Body of pancreas (tissue), 4 donors: Measurements from ENCODE around the gene CGB7.

Experiments used
- CTCF ChIP-seq, 7 experiments: fragments of 450-650 bp in 4 of 7; fragments of 200-600 bp in 3 of 7; sonication (generic) in 3 of 7; IDR thresholded peaks; one replicate each; pipeline ENCODE4 v1.5.1; 2016 to 2019; ENCODE audit warnings: antibody characterized with exemption in 7 of 7
- POLR2A ChIP-seq, 3 donors: fragments of 450-650 bp; IDR thresholded peaks; one replicate each; pipeline ENCODE4 v1.6.1; 2016; ENCODE audit warnings: antibody characterized with exemption in 3 of 3, mild to moderate bottlenecking in 2 of 3

GRCh38 chr19:49081273-49081672 lies 23.7 kb upstream of the CGB7 start:
- TF ChIP-seq CTCF (IDR thresholded peaks at IDR 0.05) (no peak), POLR2A (IDR thresholded peaks at IDR 0.05) (no peak)
